HepG2 (cell line): Measurements from ENCODE around the gene DPYSL3. TPM values are rescaled to one million over a fixed set of nuclear protein-coding genes. Genes with fewer than 3 reads are reported as not detected.

ENCODE experiments used
- ATAC-seq: fragments of 200-7000 bp; cut with Tn5 transposase; 3 replicates; pipeline ENCODE4 v1.9.1; 2020; ENCODE audit warnings: mild to moderate bottlenecking, moderate library complexity
- BruUV-seq: library from RNA; stranded (reverse); fragments of 400-500 nt; replicated peaks from 2 replicates; lab custom pipeline; 2021; lab: Mats Ljungman, UMichigan
- CTCF ChIA-PET: fragments of 300-600 bp; formaldehyde crosslinking; extraction: SDS; loops from one replicate; lab custom pipeline; 2021; ENCODE audit warnings: low total read pairs, inconsistent platforms, low intra/inter-chr PET ratio; lab: Yijun Ruan, JAX
- POLR2A ChIA-PET: fragments of 350-600 bp; sonication (Branson Sonifier 250); formaldehyde crosslinking; loops from one replicate; lab custom pipeline; 2020; ENCODE audit warnings: antibody characterized with exemption, inconsistent platforms; lab: Yijun Ruan, JAX
- DNase-seq: peaks from one replicate; pipeline ENCODE4 v3.0.0-alpha.2; 2015; ENCODE audit warnings: low spot score
- FAIRE-seq: peaks from 3 replicates; lab custom pipeline; 2011; peaks lifted over from hg19 to GRCh38; lab: Jason Lieb, UNC
- H2AFZ ChIP-seq: one replicate; pipeline ENCODE4 v1.6.1; 2011; ENCODE audit warnings: low read length, inconsistent platforms
- H3K27ac ChIP-seq: fragments of 300-600 bp; 3 replicates; pipeline ENCODE4 v1.8.0; 2011; ENCODE audit warnings: mixed run types, mild to moderate bottlenecking, mixed read lengths, low read length, inconsistent platforms; ENCODE audit not compliant: insufficient read depth; ENCODE audit errors: extremely low read length
- H3K27me3 ChIP-seq, 2 experiments: fragments of 200-600 bp in 1 of 2; 2 replicates in 1 of 2; 3 replicates in 1 of 2; pipeline versions ENCODE4 v1.6.0 to v1.8.0; 2011; ENCODE audit warnings: low read length in 2 of 2, mild to moderate bottlenecking in 2 of 2, moderate library complexity in 2 of 2, inconsistent platforms in 1 of 2; ENCODE audit not compliant: insufficient read depth in 2 of 2, control insufficient read depth in 1 of 2
- H3K36me3 ChIP-seq, 2 experiments: fragments of 200-600 bp in 1 of 2; replicated peaks in 1 of 2; 2 replicates in 1 of 2; 3 replicates in 1 of 2; pipeline versions ENCODE4 v1.5.1 to v1.8.0; 2011; ENCODE audit warnings: low read length in 2 of 2, inconsistent platforms in 1 of 2; ENCODE audit not compliant: insufficient read depth in 2 of 2, control insufficient read depth in 1 of 2
- H3K4me1 ChIP-seq: 2 replicates; pipeline ENCODE4 v1.5.1; 2012; ENCODE audit warnings: low read length, inconsistent platforms; ENCODE audit not compliant: insufficient read depth
- H3K4me2 ChIP-seq: 2 replicates; pipeline ENCODE4 v1.6.0; 2011; ENCODE audit warnings: low read depth, low read length, inconsistent platforms
- H3K4me3 ChIP-seq, 3 experiments: fragments of 200-600 bp in 1 of 3; sonication (generic), shearing (Covaris generic) in 1 of 3; replicated peaks in 1 of 3; 2 replicates each; pipeline ENCODE4 v1.5.1; 2011 to 2016; ENCODE audit warnings: low read length in 3 of 3, inconsistent platforms in 2 of 3, low read depth in 2 of 3, mild to moderate bottlenecking in 2 of 3, control low read depth in 1 of 3, mixed read lengths in 1 of 3; ENCODE audit not compliant: insufficient read depth in 1 of 3
- H3K79me2 ChIP-seq: one replicate; pipeline ENCODE4 v1.6.1; 2011; ENCODE audit warnings: low read length, inconsistent platforms; ENCODE audit not compliant: insufficient read depth
- H3K9ac ChIP-seq: 2 replicates; pipeline ENCODE4 v1.6.0; 2011; ENCODE audit warnings: mild to moderate bottlenecking, low read depth, low read length, inconsistent platforms; ENCODE audit not compliant: insufficient read depth
- H3K9me3 ChIP-seq: 2 replicates; pipeline ENCODE4 v1.5.1; 2012; ENCODE audit warnings: mild to moderate bottlenecking, low read length
- H4K20me1 ChIP-seq: 2 replicates; pipeline ENCODE4 v1.6.0; 2011; ENCODE audit warnings: inconsistent platforms, mild to moderate bottlenecking, low read length, moderate library complexity; ENCODE audit not compliant: insufficient read depth
- ADNP ChIP-seq: sonication (generic); formaldehyde crosslinking; IDR thresholded peaks from 2 replicates; pipeline ENCODE4 v1.4.0; 2020; ENCODE audit warnings: missing genetic modification reagents
- AGO2 ChIP-seq: fragments of 200-400 bp; formaldehyde crosslinking; optimal IDR thresholded peaks from 2 replicates; pipeline ENCODE3; 2017; ENCODE audit warnings: mild to moderate bottlenecking, low read depth, low read length, moderate library complexity
- FOSL1 ChIP-seq: sonication (generic); formaldehyde crosslinking; IDR thresholded peaks from 2 replicates; pipeline ENCODE4 v1.9.0; 2021; ENCODE audit warnings: missing genetic modification reagents, borderline replicate concordance
- KMT2A ChIP-seq: sonication (generic); formaldehyde crosslinking; IDR thresholded peaks from 2 replicates; pipeline ENCODE4 v1.4.0; 2020; ENCODE audit warnings: missing genetic modification reagents
- MAFG ChIP-seq: sonication (generic); formaldehyde crosslinking; IDR thresholded peaks from 2 replicates; pipeline ENCODE4 v1.5.1; 2020; ENCODE audit warnings: mild to moderate bottlenecking, missing genetic modification reagents
- REST ChIP-seq, 2 experiments: IDR thresholded peaks; 2 replicates each; pipeline ENCODE4 v1.6.1; 2011 to 2012; ENCODE audit warnings: low read length in 2 of 2, borderline replicate concordance in 1 of 2, low read depth in 1 of 2, mild to moderate bottlenecking in 1 of 2, moderate library complexity in 1 of 2
- RFX5 ChIP-seq: IDR thresholded peaks from 2 replicates; pipeline ENCODE4 v1.6.1; 2011; ENCODE audit warnings: low read depth, low read length, improper control_type of control experiment
- SMYD3 ChIP-seq: sonication (generic); formaldehyde crosslinking; IDR thresholded peaks from 2 replicates; pipeline ENCODE4 v1.8.1; 2023; ENCODE audit warnings: mild to moderate bottlenecking, missing genetic modification reagents
- SRSF4 ChIP-seq: fragments of 200-400 bp; formaldehyde crosslinking; IDR thresholded peaks from one replicate; pipeline ENCODE4 v1.6.1; 2018; ENCODE audit warnings: mild to moderate bottlenecking, low read depth, low read length, moderate library complexity; ENCODE audit not compliant: poor library complexity, severe bottlenecking
- STAG1 ChIP-seq: sonication (generic); formaldehyde crosslinking; IDR thresholded peaks from 2 replicates; pipeline ENCODE4 v1.4.0; 2020; ENCODE audit warnings: missing genetic modification reagents
- TEAD2 ChIP-seq: sonication (generic); formaldehyde crosslinking; IDR thresholded peaks from 2 replicates; pipeline ENCODE4 v1.9.0; 2021; ENCODE audit warnings: missing genetic modification reagents
- ZBTB37 ChIP-seq: sonication (generic); formaldehyde crosslinking; IDR thresholded peaks from 2 replicates; pipeline ENCODE4 v1.4.0; 2020; ENCODE audit warnings: mild to moderate bottlenecking, missing genetic modification reagents
- ZNF652 ChIP-seq: IDR thresholded peaks from 2 replicates; pipeline ENCODE4 v1.6.1; 2016; ENCODE audit warnings: low read depth, borderline replicate concordance
- ZNF724P ChIP-seq: sonication (generic); formaldehyde crosslinking; IDR thresholded peaks from 2 replicates; pipeline ENCODE4 v1.8.0; 2022; ENCODE audit warnings: missing genetic modification reagents, borderline replicate concordance
- ZSCAN21 ChIP-seq: sonication (generic); formaldehyde crosslinking; IDR thresholded peaks from 2 replicates; pipeline ENCODE4 v1.8.0; 2022; ENCODE audit warnings: mild to moderate bottlenecking, missing genetic modification reagents, moderate library complexity, borderline replicate concordance
- WGBS: methylation state at CpG from one replicate; pipeline ENCODE4 v1.1.6; 2017; ENCODE audit warnings: low lambda C conversion rate; 5-methylcytosine and 5-hydroxymethylcytosine counted together
- in situ Hi-C: cut with HindIII; loops from 2 replicates; pipeline ENCODE4 v1.10.0; 2017; ENCODE audit warnings: low pct_unique_long_range_greater_than_20kb; ENCODE audit not compliant: extremely low pct_ligation_motif_present
- intact Hi-C: fragments of 100-400 bp; cut with micrococcal nuclease; formaldehyde crosslinking; loops from one replicate; pipeline ENCODE4 v1.10.0; 2022; ENCODE audit not compliant: unreplicated experiment
- polyA plus RNA-seq, 8 experiments: library from polyadenylated mRNA; depleted of rRNA in 3 of 8; stranded (reverse) in 7 of 8; unstranded in 1 of 8; fragments of >200 nt; fragmentation: Illumina TruSeq in 4 of 8; extraction: Trizol in 4 of 8; gene quantifications; 2 replicates each; pipeline versions ENCODE4 v1.2.1 to v1.2.3, GENCODE V29; 2011 to 2016; ENCODE audit warnings: low read depth in 4 of 8, missing spikeins in 1 of 8, mixed read lengths in 1 of 8; ENCODE audit not compliant: insufficient read depth in 1 of 8
- total RNA-seq, 5 experiments: library from RNA; depleted of rRNA; stranded (reverse); fragments of >200 nt; fragmentation: Illumina TruSeq; extraction: Trizol; gene quantifications; 2 replicates each; pipeline ENCODE4 v1.2.3, GENCODE V29; 2016; ENCODE audit warnings: low read depth in 1 of 5

Gene DPYSL3
- total and polyA plus RNA-seq, 2 of the 13 experiments (the other 11 are each of a cell fraction or from before 2014, with no cell fraction given), result 0.08 to 0.15 TPM

- Histone ChIP-seq H3K4me3 (no peak overlapping the region), H3K4me1 (no peaks in the 10 kb centered on the region), H4K20me1 (no peaks in the 10 kb centered on the region), H3K9ac (no peak overlapping the region), H3K27ac (no peak overlapping the region), H3K4me2 (no peak overlapping the region), H3K79me2 (no peaks in the 10 kb centered on the region), H3K27me3 (no peaks in the 10 kb centered on the region; a peak in 1 of 5 replicates), H2AFZ (no peak overlapping the region), H3K9me3 (no peaks in the 10 kb centered on the region), H3K36me3 (no peaks in the 10 kb centered on the region)
- TF ChIP-seq TEAD2 (CRISPR knock-in tag) (no peak), ZNF652 (CRISPR knock-in tag) (no peak), SMYD3 (CRISPR knock-in tag) (no peak)
- WGBS, result 21% methylated on average over 3 of the region's 3 CpGs
- intact Hi-C loops, result no loop called here
- POLR2A ChIA-PET, result no interaction called here
- ATAC-seq (no peak), FAIRE-seq (no peak), DNase-seq (no peak)
- BruUV-seq, result no TSS peak
- CTCF ChIA-PET, result no interaction called here
- in situ Hi-C loops, result no loop called here
Measured at GRCh38 chr5:147415651-147416050, 94.2 kb downstream of the DPYSL3 start.

- no peak for FAIRE-seq
- Histone ChIP-seq H4K20me1 (no peaks in the 10 kb centered on the region), H3K9me3 (no peaks in the 10 kb centered on the region), H3K27me3 (no peaks in the 10 kb centered on the region), H2AFZ (no peak overlapping the region), H3K4me2 (no peak overlapping the region), H3K27ac (no peak overlapping the region), H3K79me2 (no peaks in the 10 kb centered on the region), H3K4me1 (no peaks in the 10 kb centered on the region), H3K4me3 (no peak overlapping the region), H3K36me3 (no peaks in the 10 kb centered on the region), H3K9ac (no peak overlapping the region)
- ChIA-PET CTCF (no interaction called here), POLR2A (no interaction called here)
- BruUV-seq, result no TSS peak
- no peak for DNase-seq
- intact Hi-C loops, result no loop called here
- in situ Hi-C loops, result no loop called here
- ATAC-seq, result no peak
- 10% methylated on average over 1 of the region's 3 CpGs for WGBS
- TF ChIP-seq RFX5 (no peak), KMT2A (CRISPR knock-in tag) (no peak), STAG1 (no peak), REST (IDR thresholded peaks at IDR 0.05; ENCODE audit: borderline replicate concordance in 1 of 2, low read depth in 1 of 2, low read length in 2 of 2) (no peak), ZBTB37 (CRISPR knock-in tag) (no peak), FOSL1 (CRISPR knock-in tag) (no peak), ZNF724P (CRISPR knock-in tag) (no peak), MAFG (CRISPR knock-in tag) (no peak), ZSCAN21 (CRISPR knock-in tag) (no peak), SRSF4 (no peak), ADNP (CRISPR knock-in tag) (no peak), AGO2 (no peak)
Measured at GRCh38 chr5:147413266-147413665, 96.6 kb downstream of the DPYSL3 start.
